ENCODE measurements around the gene CD151. TPM values are rescaled to one million over a fixed set of nuclear protein-coding genes. Genes with fewer than 3 reads are reported as not detected.

Gene CD151
- total RNA-seq, 6 donors from 2014 or later = 179 to 545 (median 421) TPM

- Histone ChIP-seq H3K27ac (no peak overlapping the region), H3K27me3 (peaks cover 0 to 4% (median 0%) of the 10 kb centered on the region in 4 donors), H3K4me1 (peaks cover 18 to 42% (median 22%) of the 10 kb centered on the region in 4 donors), H3K9me3 (no peaks in the 10 kb centered on the region), H3K4me3 (no peak overlapping the region), H3K36me3 (peaks cover 0 to 32% (median 15%) of the 10 kb centered on the region in 4 donors)
- no peak for ATAC-seq (ENCODE audit: low FRiP score in 2 of 2)
- no peak for DNase-seq
- 82 to 89% methylated on average over 4 to 14 of the region's 15 CpGs for WGBS, 2 donors
- TF ChIP-seq, protein P1, sequence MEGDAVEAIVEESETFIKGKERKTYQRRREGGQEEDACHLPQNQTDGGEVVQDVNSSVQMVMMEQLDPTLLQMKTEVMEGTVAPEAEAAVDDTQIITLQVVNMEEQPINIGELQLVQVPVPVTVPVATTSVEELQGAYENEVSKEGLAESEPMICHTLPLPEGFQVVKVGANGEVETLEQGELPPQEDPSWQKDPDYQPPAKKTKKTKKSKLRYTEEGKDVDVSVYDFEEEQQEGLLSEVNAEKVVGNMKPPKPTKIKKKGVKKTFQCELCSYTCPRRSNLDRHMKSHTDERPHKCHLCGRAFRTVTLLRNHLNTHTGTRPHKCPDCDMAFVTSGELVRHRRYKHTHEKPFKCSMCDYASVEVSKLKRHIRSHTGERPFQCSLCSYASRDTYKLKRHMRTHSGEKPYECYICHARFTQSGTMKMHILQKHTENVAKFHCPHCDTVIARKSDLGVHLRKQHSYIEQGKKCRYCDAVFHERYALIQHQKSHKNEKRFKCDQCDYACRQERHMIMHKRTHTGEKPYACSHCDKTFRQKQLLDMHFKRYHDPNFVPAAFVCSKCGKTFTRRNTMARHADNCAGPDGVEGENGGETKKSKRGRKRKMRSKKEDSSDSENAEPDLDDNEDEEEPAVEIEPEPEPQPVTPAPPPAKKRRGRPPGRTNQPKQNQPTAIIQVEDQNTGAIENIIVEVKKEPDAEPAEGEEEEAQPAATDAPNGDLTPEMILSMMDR (IDR thresholded peaks at IDR 0.05) = no peak
- TF ChIP-seq EP300 (IDR thresholded peaks at IDR 0.05) (no peak), POLR2A (IDR thresholded peaks at IDR 0.05) (no peak), POLR2AphosphoS5 (IDR thresholded peaks at IDR 0.05) (no peak)
These were observed 20.0 kb downstream of the CD151 start for GRCh38 chr11:852762-853161.

DNA sequence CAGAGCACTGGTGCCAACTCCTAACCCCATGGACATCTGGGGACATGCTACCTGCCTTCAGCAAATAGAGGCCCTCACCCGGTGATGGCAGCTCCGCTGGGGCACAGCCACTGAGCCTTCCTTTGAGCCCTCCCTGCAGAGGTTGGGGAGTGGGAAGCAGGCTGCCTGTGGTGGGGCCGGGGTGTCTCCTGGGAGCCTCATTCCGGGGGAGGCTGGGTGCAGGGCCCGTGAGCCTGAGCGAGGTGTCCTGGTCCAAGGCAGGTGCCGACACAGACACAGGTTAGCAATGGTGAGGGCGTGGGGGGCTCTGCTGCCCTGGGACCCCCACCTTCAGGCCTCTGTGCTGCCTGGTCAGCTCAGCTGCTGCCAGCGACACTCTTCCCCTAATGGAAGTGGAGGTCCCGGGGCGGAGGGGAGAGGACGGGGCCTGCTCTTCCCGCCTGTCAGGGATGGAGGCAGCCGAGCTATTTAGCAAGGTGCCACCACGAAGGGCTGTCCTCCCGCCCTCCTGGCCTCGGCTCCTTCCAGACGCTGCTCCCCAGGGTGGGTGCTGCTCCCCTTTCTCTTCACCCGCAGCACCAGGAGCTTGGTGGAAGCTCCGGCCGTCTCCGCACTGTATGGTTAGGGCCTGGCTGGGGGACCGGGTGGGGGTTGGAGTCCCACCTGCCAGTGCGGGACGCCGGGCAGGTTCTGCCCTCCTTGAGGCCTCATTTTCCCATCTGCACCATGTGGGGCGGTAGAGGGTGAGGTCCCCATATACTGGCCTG, 21.1 kb downstream of the CD151 start:
- H3K4me1 ChIP-seq = peaks cover 7 to 42% (median 13%) of the 10 kb centered on the region in 4 donors
- ATAC-seq (ENCODE audit: low FRiP score in 2 of 2) = no peak
- H3K9me3 ChIP-seq = no peaks in the 10 kb centered on the region

GRCh38 chr11:854601-855329, 22.0 kb downstream of the CD151 start:
- WGBS, 2 donors = 93 to 95% methylated on average over 4 to 17 of the region's 20 CpGs
- peak in 1 of 2 donors; percentile 78 for DNase-seq

More for the DNA sequence above, 21.1 kb downstream of the CD151 start:
- TF ChIP-seq, protein P1 (IDR thresholded peaks at IDR 0.05) = no peak
- TF ChIP-seq POLR2AphosphoS5 (IDR thresholded peaks at IDR 0.05) (no peak), POLR2A (IDR thresholded peaks at IDR 0.05) (no peak), EP300 (IDR thresholded peaks at IDR 0.05) (no peak)
- Histone ChIP-seq H3K4me3 (no peak overlapping the region), H3K36me3 (peaks cover 0 to 32% (median 15%) of the 10 kb centered on the region in 4 donors), H3K27me3 (peaks cover 0 to 4% (median 0%) of the 10 kb centered on the region in 4 donors), H3K27ac (no peak overlapping the region)
- DNase-seq = peak in 1 of 2 donors; percentile 66
- WGBS, 2 donors = 91 to 92% methylated on average over 9 to 21 of the region's 27 CpGs

DNA sequence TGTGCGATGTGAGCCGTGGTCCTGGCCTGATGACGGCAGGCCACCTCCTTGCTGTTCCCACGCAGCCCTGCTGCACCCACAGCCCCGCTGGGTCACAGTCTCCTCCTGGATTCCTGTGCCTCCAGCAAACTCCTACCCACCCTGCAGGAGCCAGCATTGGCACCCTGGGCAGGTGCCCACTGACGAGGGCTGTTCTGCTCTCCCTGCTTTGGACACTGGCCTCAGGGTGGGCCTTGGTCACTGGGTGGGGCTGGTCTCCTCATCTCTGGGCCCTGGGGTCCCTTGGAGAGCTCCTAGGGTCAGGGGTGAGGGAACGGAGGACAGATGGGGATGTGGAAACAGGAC, 22.6 kb downstream of the CD151 start:
- peaks cover 9 to 41% (median 12%) of the 10 kb centered on the region in 4 donors for H3K4me1 ChIP-seq
- ATAC-seq (ENCODE audit: low FRiP score in 2 of 2) (no peak), DNase-seq (no peak)
- no peak for TF ChIP-seq POLR2A (IDR thresholded peaks at IDR 0.05)
- no peak for TF ChIP-seq EP300 (IDR thresholded peaks at IDR 0.05)
- no peak for TF ChIP-seq POLR2AphosphoS5 (IDR thresholded peaks at IDR 0.05)
- TF ChIP-seq, protein P1 (IDR thresholded peaks at IDR 0.05) = no peak
- no peak overlapping the region for H3K4me3 ChIP-seq
- WGBS, 2 donors = 73 to 91% methylated on average over 5 to 7 of the region's 7 CpGs
- H3K9me3 ChIP-seq = no peaks in the 10 kb centered on the region
- no peak overlapping the region for H3K27ac ChIP-seq
- peaks cover 0 to 29% (median 12%) of the 10 kb centered on the region in 4 donors for H3K36me3 ChIP-seq
- no peaks in the 10 kb centered on the region for H3K27me3 ChIP-seq

More at GRCh38 chr11:854601-855329, 22.0 kb downstream of the CD151 start:
- Histone ChIP-seq H3K36me3 (peaks cover 0 to 32% (median 15%) of the 10 kb centered on the region in 4 donors), H3K27ac (no peak overlapping the region), H3K27me3 (no peaks in the 10 kb centered on the region), H3K9me3 (no peaks in the 10 kb centered on the region), H3K4me1 (peaks cover 5 to 41% (median 10%) of the 10 kb centered on the region in 4 donors), H3K4me3 (no peak overlapping the region)
- no peak for ATAC-seq (ENCODE audit: low FRiP score in 2 of 2)
- TF ChIP-seq, protein P1 (IDR thresholded peaks at IDR 0.05) = no peak
- TF ChIP-seq POLR2AphosphoS5 (IDR thresholded peaks at IDR 0.05) (no peak), EP300 (IDR thresholded peaks at IDR 0.05) (no peak), POLR2A (IDR thresholded peaks at IDR 0.05) (no peak)
